AG08396 (cell line): ENCODE measurements around the gene ZC3HAV1L.
A peak's percentile ranks its signal among the peaks of the same experiment; 100 is the strongest.
"Not testable (repeated sequence)": the region's sequence is repeated elsewhere in the genome, so short reads cannot be mapped to it uniquely, and the experiment has no call there.

Experiments
- DNase-seq: peaks from one replicate; pipeline ENCODE4 v3.0.0; 2012; ENCODE audit warnings: low spot score, mixed read lengths

Gene ZC3HAV1L, protein sequence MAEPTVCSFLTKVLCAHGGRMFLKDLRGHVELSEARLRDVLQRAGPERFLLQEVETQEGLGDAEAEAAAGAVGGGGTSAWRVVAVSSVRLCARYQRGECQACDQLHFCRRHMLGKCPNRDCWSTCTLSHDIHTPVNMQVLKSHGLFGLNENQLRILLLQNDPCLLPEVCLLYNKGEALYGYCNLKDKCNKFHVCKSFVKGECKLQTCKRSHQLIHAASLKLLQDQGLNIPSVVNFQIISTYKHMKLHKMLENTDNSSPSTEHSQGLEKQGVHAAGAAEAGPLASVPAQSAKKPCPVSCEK

DNA sequence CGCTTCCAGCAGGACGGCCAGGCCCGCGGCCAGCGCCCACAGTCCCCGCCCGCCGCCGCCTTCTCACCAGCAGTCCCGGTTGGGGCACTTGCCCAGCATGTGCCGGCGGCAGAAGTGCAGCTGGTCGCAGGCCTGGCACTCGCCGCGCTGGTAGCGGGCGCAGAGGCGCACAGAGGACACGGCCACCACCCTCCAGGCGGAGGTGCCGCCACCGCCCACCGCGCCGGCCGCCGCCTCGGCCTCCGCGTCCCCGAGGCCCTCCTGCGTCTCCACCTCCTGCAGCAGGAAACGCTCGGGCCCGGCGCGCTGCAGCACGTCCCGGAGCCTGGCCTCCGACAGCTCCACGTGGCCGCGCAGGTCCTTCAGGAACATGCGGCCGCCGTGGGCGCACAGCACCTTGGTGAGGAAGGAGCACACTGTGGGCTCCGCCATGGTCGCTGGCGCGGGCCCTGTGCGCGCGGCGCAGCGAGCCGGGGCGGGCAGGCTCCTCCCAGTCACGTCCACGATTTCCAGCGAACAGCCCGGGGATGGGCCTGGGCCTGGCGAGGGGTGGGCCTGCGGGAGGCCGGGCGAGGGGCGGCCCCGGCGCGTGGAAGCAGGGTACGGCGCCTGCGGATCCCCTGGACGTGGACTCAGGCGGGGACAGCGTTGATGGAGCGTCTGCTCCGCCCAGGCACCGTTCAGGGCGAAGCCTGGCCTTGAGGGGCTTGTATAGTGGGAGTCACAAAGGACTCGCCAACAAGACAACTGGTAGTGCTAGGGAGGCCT lies at the start of gene ZC3HAV1L:
Gene ZC3HAV1L (minus strand): TSS at position 457 of the 768 bp plus-strand sequence. CDS start 25 bp downstream, at position 432.
- peak; percentile 90 for DNase-seq

DNA sequence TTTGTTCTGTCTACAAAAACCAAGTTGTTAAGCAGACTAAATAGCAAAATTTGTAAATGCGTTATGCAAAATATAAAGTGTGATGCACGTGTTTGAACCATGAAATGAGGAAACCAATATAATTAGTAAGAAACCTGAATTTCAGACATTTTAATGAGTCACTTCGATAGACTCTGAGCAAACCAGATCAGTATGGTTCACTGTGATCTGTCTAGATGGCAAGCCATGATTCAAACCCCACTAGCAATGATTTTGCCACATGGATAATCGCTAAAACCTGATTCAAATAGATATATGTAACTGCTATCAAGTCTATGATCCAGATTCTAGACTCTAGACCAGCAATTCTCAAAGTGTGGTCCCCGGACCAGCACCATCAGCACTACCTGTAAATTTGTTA lies 48.9 kb upstream of the ZC3HAV1L start:
- no peak for DNase-seq

DNA sequence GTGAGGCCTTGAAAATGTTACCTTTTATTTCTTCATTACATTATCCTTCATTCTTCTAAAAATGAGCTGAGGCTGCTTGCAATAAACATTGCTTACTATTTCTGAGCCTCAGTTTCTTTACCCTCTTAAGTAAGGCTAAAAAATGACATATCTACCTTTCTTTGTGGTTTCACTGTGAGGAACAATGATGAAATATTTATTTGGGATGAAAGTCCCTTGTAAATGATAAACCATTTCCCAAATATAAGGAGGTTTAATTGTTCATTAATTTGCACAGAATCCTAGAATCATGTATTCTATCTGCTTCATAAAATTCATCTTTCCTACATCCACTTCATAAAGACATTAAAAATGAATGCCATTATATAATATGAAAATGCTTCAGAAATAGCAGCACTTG lies 45.7 kb upstream of the ZC3HAV1L start:
- DNase-seq = no peak

DNA sequence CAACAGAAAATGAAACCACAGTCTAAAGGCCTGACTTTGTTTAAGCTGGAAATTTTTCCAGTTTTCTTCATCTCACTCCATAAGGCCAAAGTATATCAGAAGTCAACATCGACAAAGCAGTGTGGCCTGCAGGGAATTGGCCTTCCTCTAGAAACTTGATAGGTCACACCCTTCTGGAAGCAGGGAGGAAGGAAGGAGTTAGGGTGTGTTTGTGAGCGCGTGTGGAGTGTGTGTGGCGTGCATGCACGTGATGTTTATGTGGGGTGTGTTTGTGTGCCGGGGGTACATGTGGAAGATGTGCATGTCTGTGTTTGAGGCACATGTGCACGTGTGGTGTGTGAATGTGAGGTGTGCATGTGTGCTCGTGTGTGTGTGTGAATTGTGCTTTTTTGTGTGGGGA lies 45.1 kb upstream of the ZC3HAV1L start:
- no peak for DNase-seq

DNA sequence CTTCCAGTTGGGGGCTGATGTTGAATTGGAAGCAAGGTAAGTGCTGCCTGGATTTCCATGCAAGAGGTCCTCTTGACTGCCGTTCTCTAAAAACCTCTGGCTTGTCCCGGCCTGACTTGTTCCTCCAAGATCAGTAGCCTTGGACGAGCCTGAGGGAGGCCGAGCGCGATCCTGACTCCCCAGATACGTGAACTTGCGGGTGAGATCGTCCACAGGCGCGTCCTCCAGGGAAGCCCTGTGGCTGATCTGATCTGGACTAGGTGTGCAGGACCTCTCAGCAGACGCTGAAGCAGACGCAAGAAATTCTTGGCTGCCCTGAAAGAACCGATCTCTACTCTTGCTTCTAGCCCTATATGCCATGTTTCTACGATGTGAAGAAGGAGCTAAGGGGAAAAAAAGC lies 44.0 kb upstream of the ZC3HAV1L start:
- no peak for DNase-seq

DNA sequence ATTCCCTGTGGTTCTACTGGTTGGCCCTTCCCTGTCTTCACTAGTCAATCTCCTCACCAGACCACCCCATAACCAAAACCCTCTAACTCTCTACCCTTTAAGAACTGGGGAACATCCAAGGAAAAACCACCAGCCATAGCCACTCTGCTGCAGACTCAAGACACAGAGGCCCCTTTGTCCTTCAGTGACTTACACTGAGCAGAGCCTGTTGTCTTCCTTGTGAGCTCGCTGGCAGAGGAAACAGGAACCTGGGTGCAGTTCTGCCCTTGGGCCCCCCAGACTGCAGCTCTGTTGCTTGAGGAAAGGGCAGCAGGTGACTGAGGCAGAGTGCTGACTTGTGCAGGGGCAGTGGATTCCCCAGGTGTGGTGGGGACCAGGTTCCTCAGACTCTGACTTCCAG lies 43.1 kb upstream of the ZC3HAV1L start:
- DNase-seq = no peak

DNA sequence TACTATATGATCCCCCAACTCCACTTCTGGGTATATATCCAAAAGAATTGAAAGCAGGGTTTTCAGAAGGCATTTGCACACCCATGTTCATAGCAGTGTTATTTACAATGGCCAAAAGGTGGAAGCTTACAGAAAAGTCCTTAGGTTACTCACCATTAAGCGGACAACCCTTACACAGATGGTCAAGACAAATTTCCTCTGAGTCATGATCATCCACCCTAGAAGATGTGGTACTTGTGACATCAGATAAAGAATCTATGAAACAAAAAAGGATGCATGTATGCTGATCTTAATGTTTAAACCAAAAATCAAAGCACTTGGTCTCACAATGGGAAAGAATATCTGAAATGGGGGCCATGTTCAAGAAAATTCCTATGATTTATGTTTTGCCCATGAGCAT lies 42.6 kb upstream of the ZC3HAV1L start:
- no peak for DNase-seq

DNA sequence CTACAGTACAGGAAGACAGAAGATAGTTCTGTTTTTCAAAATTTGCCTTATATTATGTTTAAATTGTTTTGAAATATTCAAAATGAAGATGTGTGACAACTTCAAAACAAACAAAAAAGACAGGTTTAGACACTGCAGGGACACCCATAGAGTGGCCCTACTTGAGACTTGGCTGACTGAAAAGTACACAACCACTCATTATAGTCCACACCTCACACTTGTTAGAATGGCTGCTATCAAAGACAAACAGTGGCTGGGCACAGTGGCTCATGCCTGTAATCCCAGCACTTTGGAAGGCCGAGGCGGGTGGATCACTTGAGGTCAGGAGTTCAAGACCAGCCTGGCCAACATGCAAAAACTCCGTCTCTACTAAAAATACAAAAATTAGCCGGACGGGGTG lies 41.9 kb upstream of the ZC3HAV1L start:
- not testable (repeated sequence) for DNase-seq

DNA sequence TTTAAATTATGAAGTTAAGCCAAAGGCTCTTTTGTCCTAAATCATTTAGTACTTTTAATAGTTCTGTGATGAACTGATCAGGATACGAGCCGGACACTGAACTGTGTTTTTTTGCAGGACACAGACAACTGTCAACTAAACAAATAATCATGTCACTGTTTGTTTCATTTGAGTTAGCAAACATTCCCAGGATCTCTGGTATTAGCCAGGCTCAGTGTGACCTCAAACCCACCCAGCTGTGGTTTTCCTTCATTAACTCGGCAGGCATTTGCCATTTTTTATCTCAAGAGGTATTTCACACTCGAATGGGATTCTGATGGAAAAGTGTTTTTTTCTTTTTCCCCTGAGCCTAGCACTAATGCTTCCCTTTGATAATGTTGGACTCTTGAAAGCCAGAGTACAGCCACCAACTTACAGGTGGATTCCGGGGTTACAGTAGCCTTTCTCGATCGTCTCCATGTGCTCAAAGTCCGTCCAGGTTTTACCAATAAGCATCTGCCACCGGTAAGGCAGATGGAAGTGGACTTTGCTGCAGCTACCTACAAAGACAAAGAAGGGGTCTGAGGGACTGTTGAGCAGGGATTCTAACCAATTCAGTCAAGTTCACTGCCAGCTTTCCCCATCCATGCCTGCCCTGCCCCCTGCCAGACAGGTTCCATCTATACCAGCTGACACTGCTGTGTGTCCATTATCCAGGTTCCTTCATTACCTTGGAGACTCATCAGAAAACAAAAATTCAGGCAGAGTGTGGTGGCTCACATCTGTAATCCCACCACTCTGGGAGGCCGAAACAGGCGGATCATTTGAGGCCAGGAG lies 40.2 kb upstream of the ZC3HAV1L start:
- no peak for DNase-seq

DNA sequence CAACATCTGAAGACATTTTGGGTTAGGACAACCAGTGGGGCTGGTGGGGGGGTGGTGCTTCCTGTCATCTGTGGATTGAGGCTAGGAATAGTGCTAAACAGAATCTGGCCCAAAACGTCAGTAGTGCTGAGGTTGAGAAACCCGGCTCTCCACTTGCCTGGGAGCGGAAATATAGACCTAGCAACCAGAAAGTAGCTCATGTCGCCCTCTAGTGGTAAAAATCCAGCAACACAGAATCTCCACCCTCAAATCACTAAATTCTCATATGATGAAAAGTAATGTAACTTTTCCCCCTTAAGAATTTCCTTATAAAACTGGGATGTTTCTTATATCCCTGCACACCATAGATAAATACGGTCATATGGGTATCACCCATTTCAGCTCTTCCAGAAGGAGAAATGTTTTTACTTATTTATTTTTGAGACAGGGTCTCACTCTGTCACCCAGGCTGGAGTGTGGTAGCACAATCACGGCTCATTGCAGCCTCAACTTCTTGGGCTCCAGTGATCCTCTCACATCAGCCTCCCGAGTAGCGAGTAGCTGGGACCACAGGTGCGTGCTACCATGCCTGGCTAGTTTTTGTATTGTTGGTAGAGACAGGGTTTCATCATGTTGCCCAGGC lies 39.3 kb upstream of the ZC3HAV1L start:
- DNase-seq = peak; percentile 77

DNA sequence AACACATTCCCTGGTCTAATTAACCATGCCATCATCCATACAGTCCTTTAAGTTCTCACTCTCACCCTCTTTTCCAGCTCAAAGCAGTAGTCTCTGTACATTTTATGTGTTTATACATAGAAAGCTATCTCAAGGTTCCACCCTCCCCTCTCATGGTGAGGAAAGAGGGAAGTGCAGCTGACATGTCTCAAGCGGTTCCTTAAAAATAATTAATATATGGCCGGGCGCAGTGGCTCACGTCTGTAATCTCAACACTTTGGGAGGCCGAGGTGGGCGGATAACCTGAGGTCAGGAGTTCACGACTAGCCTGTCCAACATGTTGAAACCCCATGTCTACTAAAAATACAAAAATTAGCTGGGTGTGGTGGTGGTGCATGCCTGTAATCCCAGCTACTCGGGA lies 37.0 kb upstream of the ZC3HAV1L start:
- no peak for DNase-seq

DNA sequence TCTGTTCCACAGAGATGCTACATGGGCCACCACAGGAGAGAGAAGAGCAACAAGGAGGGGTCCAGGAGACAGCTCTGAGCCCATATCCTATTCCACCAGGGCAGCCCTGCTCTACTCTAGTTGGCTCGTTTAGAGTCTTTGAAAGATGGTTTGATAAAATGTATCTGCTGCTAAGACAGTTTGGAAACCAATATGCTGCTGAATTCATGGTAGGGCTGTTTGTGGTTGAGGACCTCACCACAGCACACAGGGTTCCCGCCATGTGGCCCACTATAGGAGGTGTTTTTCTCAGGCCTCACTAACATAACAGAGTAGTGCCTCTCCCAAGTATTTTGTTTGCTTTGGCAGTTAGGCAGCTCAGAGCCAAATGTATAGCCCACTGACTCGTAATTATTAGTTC lies 35.8 kb upstream of the ZC3HAV1L start:
- no peak for DNase-seq

DNA sequence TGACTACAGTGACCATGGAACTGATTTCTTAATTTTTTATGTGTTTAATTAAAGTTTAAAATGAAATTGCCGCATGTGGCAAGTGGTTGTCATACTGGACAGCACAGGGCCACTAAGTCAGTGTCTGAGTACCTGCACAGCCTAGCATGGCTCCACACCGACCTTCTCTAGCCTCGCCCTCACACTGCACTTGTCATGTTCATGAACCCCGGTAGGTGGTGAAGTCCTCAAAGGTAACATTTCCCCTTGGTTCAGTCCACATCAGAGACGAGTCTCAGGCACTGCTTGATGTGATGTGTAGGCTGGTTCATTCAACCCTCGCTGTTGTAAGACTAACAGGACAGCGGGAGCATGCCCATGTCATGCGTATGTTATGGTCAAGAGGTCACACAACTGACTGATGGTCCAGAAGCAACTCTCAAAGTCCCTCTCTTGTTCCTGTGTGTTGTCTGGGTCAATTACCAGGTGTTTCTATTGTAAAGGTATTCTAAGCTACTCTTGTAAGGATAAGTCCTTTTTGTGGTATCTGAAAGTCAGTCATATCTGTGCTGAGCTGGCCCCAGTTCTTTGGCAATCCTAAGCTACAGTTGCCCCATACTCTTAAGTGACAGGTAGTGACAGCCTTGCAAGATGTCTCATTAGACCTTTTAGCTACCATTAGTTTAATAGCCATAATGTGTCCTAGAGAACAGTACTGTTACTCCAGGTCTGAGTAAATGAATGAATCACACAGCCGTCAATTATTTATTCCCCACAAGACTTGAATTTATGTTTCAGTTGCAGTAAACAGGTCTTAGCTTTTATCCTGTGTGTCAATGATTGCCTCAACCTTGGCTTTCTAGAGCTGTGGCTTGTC lies 32.9 kb upstream of the ZC3HAV1L start:
- DNase-seq = no peak

DNA sequence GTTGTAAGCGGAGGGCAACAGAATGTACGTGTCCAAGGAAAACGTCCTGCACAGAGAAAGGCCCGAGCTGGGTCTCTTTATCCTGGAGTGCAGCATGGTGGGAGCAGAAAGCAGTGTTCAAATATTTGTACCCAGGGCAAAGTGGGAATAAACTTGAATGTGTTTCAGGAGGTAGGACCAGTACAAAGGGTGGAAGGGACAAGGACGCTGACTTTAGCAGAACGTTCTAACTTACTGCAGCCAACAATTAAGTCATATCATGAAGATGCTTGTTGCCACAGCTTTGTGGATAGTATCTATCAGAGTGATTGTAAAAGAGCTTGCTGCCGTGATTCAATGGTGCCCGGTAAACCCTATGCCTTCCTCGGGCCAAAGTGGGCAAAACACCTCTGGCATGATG lies 30.5 kb upstream of the ZC3HAV1L start:
- no peak for DNase-seq

DNA sequence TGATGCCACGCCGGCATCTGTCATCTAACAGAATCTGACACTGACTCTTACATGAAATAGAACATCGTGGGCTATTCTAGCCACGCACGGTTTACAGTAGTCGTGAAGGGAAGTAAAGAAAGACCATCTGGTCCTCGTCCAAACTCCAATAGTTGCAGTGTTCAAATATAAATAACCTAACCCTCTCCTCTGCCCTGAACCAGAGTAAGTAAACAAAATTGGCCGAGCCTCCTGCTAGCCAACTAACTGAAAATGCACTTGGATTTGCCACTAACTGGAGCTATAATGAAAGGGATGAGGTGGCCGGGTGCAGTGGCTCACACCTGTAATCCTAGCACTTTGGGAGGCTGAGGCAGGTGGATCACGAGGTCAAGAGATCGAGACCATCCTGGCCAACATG lies 29.5 kb upstream of the ZC3HAV1L start:
- no peak for DNase-seq

DNA sequence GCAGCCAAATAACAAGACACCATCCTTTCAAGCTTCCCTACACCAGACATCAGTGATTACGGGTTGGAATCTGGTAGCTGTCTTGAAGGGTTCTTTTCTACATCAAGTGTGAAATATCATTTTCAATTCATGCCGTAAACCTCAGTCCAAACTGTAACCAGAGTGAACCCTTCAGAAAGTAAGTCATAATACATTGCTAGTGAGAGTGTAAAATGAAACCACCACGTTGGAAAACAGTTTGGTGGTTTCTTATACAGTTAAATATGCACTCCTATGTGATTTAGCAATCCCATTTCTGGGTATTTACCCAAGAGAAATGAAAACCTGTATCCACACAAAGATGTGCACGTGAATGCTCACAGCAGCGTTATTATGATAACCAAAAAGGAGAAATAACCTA lies 25.6 kb upstream of the ZC3HAV1L start:
- no peak for DNase-seq

DNA sequence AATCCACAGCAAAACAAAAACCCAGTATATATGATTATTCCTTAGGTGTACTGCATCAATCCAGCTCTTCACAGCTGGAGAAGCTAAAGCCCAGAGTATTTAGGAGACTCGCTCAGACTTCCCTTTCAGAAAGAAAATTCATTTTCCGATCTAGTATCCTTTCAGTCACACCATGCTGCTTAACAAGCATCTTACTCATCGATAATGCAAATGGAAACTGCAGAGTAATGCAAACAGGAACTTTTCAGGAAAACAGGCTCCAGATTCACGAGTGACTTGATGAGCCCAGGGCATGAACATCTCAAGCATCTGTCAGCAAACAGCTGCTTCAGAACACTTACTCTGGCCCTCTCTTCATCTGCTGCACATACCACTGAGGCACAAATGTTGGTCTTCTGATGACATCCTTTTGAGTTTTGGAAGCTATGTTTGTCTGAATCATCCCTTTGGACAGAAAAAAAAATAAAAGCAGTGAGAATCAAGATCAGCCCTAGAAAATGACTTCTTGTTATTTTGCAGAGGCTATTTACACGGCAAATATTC lies 24.9 kb upstream of the ZC3HAV1L start:
- DNase-seq = no peak

DNA sequence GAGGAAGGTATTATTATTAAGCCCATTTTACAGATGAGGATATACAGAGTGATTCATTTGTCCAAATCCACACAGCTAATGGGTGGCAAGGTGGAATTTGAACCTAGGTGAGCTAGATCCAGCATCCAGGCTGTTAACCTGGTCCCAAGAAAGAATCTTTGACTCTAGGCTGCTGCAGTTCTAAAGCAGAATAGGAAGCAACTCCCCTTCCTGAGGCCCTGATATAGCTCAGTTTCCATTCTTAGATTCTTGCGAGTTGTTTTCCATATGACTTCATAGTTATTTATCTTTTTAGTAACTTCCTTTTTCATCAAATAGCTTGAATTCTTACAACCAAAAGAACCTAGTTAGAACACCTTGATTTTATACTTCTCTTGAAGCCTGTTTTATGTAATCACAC lies 24.1 kb upstream of the ZC3HAV1L start:
- no peak for DNase-seq

DNA sequence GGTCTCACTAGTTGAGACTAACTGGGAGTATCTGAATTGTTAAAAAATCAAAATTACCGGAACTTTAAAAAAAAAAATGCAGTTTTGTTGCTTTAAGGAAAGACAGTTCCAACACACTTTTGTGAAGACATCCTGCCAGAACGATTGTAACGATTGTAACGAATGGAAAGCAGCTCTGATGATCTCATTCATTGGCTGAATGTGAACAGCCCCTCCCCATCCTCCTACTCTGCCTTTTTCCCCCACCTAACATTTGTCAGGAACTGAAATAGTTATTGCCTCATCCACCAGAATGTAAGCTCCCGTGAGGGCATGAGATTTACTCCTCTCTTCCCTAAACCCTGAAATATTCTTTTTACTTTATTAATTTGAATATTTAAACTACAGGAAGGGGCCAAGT lies 23.1 kb upstream of the ZC3HAV1L start:
- DNase-seq = no peak

DNA sequence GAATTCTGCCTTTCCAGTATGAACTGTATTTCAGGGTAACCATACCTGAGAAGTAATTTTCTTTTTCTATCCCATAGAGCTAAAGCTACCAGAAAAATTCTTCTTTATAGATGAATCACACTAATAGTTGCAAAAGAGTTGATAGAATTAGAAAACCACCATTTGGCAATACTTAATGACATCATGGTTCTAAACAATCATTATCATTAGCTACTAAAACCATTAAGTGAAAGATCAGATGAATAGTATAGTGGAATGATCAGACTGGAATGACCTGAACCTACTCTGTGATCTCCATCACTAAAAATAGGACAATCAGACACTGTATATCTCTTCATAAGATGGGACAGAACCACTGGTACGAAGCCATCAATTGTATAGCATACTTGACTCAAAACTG lies 19.8 kb upstream of the ZC3HAV1L start:
- DNase-seq = no peak

DNA sequence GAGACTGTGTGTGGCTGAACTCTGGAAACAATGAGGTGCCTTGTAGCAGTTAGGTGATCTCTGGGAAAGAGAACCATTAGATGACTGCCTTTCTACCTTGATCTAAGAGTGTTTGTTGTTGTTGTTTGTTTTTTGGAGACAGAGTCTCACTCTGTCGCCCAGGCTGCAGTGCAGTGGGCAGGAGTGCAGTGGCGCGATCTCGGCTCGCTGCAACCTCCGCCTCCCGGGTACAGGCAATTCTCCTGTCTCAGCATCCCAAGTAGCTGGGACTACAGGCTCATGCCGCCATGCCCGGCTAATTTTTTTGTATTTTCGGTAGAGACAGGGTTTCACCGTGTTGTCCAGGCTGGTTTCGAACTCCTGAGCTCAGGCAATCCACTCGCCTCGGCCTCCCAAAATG lies 18.8 kb upstream of the ZC3HAV1L start:
- not testable (repeated sequence) for DNase-seq
